ENCODE data around the gene SPATA18.

DNA sequence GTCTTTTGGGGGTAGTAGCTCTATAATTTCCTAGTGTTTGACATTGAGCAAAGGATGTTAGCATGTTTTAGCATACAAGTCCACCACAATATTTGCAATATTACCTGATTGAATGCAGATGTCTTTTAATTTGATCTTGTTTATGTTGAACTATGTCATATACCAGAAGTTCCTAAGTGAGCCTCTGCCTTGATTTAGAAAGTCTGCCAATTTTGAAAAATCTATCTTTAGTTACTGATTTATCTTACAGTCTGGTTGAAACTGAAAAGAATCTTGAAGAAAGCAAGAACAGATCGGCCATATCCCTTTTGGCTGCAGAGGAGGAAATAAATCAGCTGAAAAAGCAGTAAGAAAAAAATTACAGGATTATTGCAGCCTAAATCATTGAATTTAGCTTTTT, 18.5 kb downstream of the SPATA18 start:
- TF ChIP-seq CTCF (IDR thresholded peaks at IDR 0.05 in 2 of 3, conservative IDR thresholded peaks at IDR 0.05 in 1 of 3; ENCODE audit: borderline replicate concordance in 1 of 3, insufficient read depth in 1 of 3, low read depth in 2 of 3, low read length in 2 of 3): no peak
- TF ChIP-seq EZH2 (IDR thresholded peaks at IDR 0.05): no peak
- TF ChIP-seq, protein P1, sequence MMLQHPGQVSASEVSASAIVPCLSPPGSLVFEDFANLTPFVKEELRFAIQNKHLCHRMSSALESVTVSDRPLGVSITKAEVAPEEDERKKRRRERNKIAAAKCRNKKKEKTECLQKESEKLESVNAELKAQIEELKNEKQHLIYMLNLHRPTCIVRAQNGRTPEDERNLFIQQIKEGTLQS (IDR thresholded peaks at IDR 0.05): no peak
- TF ChIP-seq, protein P2, sequence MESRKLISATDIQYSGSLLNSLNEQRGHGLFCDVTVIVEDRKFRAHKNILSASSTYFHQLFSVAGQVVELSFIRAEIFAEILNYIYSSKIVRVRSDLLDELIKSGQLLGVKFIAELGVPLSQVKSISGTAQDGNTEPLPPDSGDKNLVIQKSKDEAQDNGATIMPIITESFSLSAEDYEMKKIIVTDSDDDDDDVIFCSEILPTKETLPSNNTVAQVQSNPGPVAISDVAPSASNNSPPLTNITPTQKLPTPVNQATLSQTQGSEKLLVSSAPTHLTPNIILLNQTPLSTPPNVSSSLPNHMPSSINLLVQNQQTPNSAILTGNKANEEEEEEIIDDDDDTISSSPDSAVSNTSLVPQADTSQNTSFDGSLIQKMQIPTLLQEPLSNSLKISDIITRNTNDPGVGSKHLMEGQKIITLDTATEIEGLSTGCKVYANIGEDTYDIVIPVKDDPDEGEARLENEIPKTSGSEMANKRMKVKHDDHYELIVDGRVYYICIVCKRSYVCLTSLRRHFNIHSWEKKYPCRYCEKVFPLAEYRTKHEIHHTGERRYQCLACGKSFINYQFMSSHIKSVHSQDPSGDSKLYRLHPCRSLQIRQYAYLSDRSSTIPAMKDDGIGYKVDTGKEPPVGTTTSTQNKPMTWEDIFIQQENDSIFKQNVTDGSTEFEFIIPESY (IDR thresholded peaks at IDR 0.05; ENCODE audit: extremely low read depth, insufficient replicate concordance, low read length): no peak
- TF ChIP-seq ZFX (IDR thresholded peaks at IDR 0.05): no peak
- no peak for TF ChIP-seq POLR2A (IDR thresholded peaks at IDR 0.05; ENCODE audit: borderline replicate concordance, extremely low read depth, insufficient read depth, insufficient read length)
- TF ChIP-seq SRF (IDR thresholded peaks at IDR 0.05; ENCODE audit: low read depth): no peak
- TF ChIP-seq CEBPB (IDR thresholded peaks at IDR 0.05; ENCODE audit: low read depth): no peak
- TF ChIP-seq YY1 (IDR thresholded peaks at IDR 0.05; ENCODE audit: extremely low read depth, insufficient replicate concordance, low read depth, low read length): no peak
- no peak for TF ChIP-seq POLR2AphosphoS5 (IDR thresholded peaks at IDR 0.05; ENCODE audit: low read depth, low read length)
- TF ChIP-seq, protein P3, sequence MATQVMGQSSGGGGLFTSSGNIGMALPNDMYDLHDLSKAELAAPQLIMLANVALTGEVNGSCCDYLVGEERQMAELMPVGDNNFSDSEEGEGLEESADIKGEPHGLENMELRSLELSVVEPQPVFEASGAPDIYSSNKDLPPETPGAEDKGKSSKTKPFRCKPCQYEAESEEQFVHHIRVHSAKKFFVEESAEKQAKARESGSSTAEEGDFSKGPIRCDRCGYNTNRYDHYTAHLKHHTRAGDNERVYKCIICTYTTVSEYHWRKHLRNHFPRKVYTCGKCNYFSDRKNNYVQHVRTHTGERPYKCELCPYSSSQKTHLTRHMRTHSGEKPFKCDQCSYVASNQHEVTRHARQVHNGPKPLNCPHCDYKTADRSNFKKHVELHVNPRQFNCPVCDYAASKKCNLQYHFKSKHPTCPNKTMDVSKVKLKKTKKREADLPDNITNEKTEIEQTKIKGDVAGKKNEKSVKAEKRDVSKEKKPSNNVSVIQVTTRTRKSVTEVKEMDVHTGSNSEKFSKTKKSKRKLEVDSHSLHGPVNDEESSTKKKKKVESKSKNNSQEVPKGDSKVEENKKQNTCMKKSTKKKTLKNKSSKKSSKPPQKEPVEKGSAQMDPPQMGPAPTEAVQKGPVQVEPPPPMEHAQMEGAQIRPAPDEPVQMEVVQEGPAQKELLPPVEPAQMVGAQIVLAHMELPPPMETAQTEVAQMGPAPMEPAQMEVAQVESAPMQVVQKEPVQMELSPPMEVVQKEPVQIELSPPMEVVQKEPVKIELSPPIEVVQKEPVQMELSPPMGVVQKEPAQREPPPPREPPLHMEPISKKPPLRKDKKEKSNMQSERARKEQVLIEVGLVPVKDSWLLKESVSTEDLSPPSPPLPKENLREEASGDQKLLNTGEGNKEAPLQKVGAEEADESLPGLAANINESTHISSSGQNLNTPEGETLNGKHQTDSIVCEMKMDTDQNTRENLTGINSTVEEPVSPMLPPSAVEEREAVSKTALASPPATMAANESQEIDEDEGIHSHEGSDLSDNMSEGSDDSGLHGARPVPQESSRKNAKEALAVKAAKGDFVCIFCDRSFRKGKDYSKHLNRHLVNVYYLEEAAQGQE (IDR thresholded peaks at IDR 0.05; ENCODE audit: low read depth): no peak
- TF ChIP-seq EZH2phosphoT487 (IDR thresholded peaks at IDR 0.05; ENCODE audit: borderline replicate concordance): no peak
